Activated CD4-positive, alpha-beta T cell treated with anti-CD3 and anti-CD28 coated beads for 36 hours (primary cell): ENCODE results near the gene PHF14. TPM values are rescaled to one million over a fixed set of nuclear protein-coding genes. Genes with fewer than 3 reads are reported as not detected.
"Not testable (repeated sequence)": the region's sequence is repeated elsewhere in the genome, so short reads cannot be mapped to it uniquely, and the experiment has no call there.

Source experiments
- ATAC-seq: fragments of 200-7000 bp; cut with Tn5 transposase; one replicate; pipeline ENCODE4 v1.10.0; 2021; ENCODE audit warnings: mild to moderate bottlenecking, moderate library complexity
- CTCF ChIA-PET: fragments of 350-600 bp; sonication (Branson Sonifier 250); formaldehyde crosslinking; loops from one replicate; lab custom pipeline; 2021; ENCODE audit warnings: antibody characterized with exemption; lab: Charles Lee
- POLR2A ChIA-PET: fragments of 350-600 bp; sonication (Branson Sonifier 250); formaldehyde crosslinking; loops from one replicate; lab custom pipeline; 2021; ENCODE audit warnings: antibody characterized with exemption, inconsistent platforms; lab: Charles Lee
- DNase-seq: peaks from one replicate; pipeline ENCODE4 v3.0.0-alpha.2; 2020
- H3K27ac Mint-ChIP-seq: one replicate; pipeline ENCODE4 v1.8.0; 2021; ENCODE audit warnings: mixed read lengths
- H3K27me3 Mint-ChIP-seq: one replicate; pipeline ENCODE4 v1.8.0; 2021; ENCODE audit warnings: mixed read lengths
- H3K36me3 Mint-ChIP-seq: one replicate; pipeline ENCODE4 v1.8.0; 2021; ENCODE audit warnings: low read depth, mixed read lengths
- H3K4me1 Mint-ChIP-seq: one replicate; pipeline ENCODE4 v1.8.0; 2021; ENCODE audit warnings: mixed read lengths
- H3K4me3 Mint-ChIP-seq: one replicate; pipeline ENCODE4 v1.8.0; 2021; ENCODE audit warnings: mild to moderate bottlenecking, moderate library complexity, mixed read lengths
- H3K9me3 Mint-ChIP-seq: one replicate; pipeline ENCODE4 v1.8.0; 2021; ENCODE audit warnings: low read depth, mixed read lengths
- intact Hi-C, 2 experiments: fragments of 100-400 bp; cut with DNase I in 1 of 2; cut with micrococcal nuclease in 1 of 2; formaldehyde crosslinking; loops; one replicate each; pipeline versions ENCODE4 v1.14.2 to v1.15.1; 2022 to 2024; cut with DNase I, micrococcal nuclease
- total RNA-seq, 2 experiments: library from RNA; stranded (reverse); gene quantifications; one replicate each; pipeline ENCODE4 v1.2.3, GENCODE V29; 2021

PHF14 gene, protein sequence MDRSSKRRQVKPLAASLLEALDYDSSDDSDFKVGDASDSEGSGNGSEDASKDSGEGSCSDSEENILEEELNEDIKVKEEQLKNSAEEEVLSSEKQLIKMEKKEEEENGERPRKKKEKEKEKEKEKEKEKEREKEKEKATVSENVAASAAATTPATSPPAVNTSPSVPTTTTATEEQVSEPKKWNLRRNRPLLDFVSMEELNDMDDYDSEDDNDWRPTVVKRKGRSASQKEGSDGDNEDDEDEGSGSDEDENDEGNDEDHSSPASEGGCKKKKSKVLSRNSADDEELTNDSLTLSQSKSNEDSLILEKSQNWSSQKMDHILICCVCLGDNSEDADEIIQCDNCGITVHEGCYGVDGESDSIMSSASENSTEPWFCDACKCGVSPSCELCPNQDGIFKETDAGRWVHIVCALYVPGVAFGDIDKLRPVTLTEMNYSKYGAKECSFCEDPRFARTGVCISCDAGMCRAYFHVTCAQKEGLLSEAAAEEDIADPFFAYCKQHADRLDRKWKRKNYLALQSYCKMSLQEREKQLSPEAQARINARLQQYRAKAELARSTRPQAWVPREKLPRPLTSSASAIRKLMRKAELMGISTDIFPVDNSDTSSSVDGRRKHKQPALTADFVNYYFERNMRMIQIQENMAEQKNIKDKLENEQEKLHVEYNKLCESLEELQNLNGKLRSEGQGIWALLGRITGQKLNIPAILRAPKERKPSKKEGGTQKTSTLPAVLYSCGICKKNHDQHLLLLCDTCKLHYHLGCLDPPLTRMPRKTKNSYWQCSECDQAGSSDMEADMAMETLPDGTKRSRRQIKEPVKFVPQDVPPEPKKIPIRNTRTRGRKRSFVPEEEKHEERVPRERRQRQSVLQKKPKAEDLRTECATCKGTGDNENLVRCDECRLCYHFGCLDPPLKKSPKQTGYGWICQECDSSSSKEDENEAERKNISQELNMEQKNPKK
- 10 to 100 TPM; 37.4 to 40.3 TPM for total RNA-seq

DNA sequence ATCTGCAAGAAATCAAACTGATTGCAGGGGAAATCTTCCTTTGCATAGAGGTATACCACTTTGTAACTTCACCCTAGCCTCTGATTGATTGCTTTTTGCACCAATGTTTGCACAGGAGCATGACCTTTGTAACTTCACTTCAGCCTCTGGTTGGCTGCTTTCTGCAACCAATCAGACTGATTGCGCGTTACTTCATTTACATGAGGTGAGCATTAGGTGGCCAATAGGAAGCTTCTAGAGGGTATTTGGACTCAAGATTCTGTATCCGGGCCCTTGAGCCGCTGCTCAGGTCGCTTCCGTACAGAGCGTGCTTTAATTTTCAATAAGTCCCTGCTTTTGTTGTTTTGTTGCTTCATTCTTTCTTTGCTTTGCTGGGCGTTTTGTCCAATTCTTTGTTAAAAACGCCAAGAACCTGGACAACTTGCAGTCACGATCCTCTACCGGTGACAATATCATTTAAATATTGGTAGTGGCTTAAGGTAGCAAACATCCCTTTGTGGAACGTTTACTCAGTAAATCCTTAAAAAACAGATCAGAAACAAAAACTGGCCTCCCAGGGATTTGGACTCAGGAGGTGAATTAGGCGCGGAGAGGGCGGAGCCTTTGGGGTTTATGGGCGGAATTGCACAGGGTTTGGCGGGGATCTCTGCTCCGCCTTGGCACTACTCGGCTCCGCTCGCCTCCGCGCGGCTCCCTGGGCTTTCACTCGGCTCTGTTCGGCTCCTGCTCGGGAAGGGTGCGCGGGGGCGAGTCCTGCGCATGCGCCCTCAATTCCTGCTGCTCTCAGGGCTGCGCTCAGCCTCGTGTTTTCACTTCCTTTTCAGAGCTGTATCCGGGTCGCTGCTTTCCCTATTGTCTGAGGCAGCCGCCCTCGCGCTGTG is at the start of gene PHF14:
Gene PHF14, plus strand, starts transcription at position 812 of the 881 bp plus-strand sequence. CDS start 452 bp downstream, outside the sequence.
- CTCF ChIA-PET, result no interaction called here
- intact Hi-C loops, result loop anchor here (1.0 to 10.0 kb wide), 2 partner anchors 33 to 1242 kb away; partner anchors contain the start of gene TMEM106B (in 1 of the 2)
- peaks cover 2% of the 10 kb centered on the region for H3K27me3 Mint-ChIP-seq
- H3K4me3 Mint-ChIP-seq, result peak within 1 kb of the TSS; percentile 88
- peaks cover 28% of the 10 kb centered on the region for H3K36me3 Mint-ChIP-seq
- H3K4me1 Mint-ChIP-seq, result peaks cover 39% of the 10 kb centered on the region
- peak; percentile 98 for DNase-seq
- no peaks in the 10 kb centered on the region for H3K9me3 Mint-ChIP-seq
- peak within 1 kb of the TSS; percentile 93 for H3K27ac Mint-ChIP-seq
- peak; percentile 99 for ATAC-seq
- POLR2A ChIA-PET, result interaction anchor here (0.5 to 2.6 kb wide), 2 partner anchors 33 to 209 kb away, joined by 3 to 25 read pairs; a partner anchor contains a TSS

DNA sequence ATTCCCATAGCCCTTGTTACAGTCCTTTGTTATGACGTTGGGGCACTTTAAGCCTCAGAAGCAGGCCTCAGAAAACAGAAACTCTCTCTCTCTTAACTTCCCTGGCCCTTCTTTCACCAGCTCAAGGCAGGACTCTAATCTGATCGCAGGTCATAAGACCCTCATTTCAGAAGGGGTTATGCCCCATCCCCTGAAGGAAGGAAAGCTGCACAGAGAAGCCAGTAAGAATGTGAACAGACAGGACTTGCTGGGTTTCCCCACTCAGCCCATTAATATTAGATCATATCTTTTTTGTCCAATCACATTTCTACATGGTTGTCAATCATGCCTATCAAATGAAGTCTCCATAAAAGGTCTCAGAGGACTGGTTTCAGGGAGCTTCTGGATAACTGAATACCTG is 49.3 kb upstream of the PHF14 start:
- ChIA-PET CTCF (no interaction called here), POLR2A (no interaction called here)
- Mint-ChIP-seq H3K27me3 (no peaks in the 10 kb centered on the region), H3K4me1 (no peaks in the 10 kb centered on the region), H3K9me3 (no peaks in the 10 kb centered on the region), H3K4me3 (no peak overlapping the region), H3K36me3 (no peaks in the 10 kb centered on the region), H3K27ac (no peak overlapping the region)
- ATAC-seq (no peak), DNase-seq (no peak)
- intact Hi-C loops, result no loop called here

- CTCF ChIA-PET, result interaction anchor here (1.2 kb wide), 1 partner anchor 16 kb away, joined by 3 read pairs; no protein-coding TSS in a partner anchor
- intact Hi-C loops, H3K4me3 Mint-ChIP-seq, POLR2A ChIA-PET, H3K9me3 Mint-ChIP-seq, H3K27me3 Mint-ChIP-seq, H3K27ac Mint-ChIP-seq, H3K4me1 Mint-ChIP-seq, DNase-seq, ATAC-seq: not testable (repeated sequence)
- H3K36me3 Mint-ChIP-seq, result peaks cover 20% of the 10 kb centered on the region
These were observed 45.5 kb upstream of the PHF14 start for GRCh38 chr7:10928203-10928602.

DNA sequence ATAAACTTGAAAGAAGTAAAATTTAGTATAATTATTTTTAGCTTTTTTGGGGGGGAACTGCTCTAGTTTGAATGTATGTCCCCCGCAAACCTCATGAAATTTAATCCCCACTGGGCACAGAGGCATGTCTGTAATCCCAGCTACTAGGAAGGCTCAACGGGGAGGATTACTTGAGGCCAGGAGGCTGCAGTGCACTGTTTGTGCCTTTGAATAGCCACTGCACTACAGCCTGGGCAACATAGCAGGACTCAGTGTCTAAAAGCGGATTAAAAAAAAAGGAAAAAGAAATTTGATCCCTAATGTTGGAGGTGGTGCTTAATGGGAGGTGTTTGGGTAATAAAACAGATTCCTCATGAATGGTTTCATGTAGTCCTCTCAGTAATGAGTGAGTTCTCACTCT is 43.1 kb upstream of the PHF14 start:
- Mint-ChIP-seq H3K27me3 (no peaks in the 10 kb centered on the region), H3K4me1 (peaks cover 5% of the 10 kb centered on the region), H3K4me3 (no peak overlapping the region), H3K9me3 (no peaks in the 10 kb centered on the region), H3K27ac (no peak overlapping the region), H3K36me3 (peaks cover 30% of the 10 kb centered on the region)
- DNase-seq (no peak), ATAC-seq (no peak)
- intact Hi-C loops, result loop anchor here in 1 of 2 experiments (10.0 kb wide), 1 partner anchor 284 kb away; no protein-coding TSS in a partner anchor
- ChIA-PET POLR2A (no interaction called here), CTCF (interaction anchor here (1.7 kb wide), 1 partner anchor 10 kb away, joined by 5 read pairs; a partner anchor contains a TSS)

DNA sequence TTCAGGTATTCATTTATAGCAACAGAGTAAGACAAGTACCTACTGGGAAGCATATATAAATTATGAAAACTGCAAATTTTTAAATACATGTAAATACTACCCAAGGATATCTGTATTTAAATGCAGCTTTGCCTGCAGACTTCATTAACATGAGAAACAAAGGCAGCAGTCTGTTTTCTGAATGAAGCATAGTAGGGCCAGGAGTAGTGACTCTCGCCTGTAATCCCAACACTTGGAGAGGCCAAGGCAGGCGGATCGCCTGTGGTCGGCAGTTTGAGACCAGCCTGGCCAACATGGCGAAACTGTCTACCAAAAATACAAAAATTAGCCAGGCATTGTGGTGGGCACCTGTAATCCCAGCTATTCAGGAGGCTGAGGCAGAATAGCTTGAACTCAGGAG is 42.5 kb upstream of the PHF14 start:
- H3K4me3 Mint-ChIP-seq, result no peak overlapping the region
- ChIA-PET POLR2A (no interaction called here), CTCF (interaction anchor here (1.7 kb wide), 1 partner anchor 10 kb away, joined by 5 read pairs; a partner anchor contains a TSS)
- H3K36me3 Mint-ChIP-seq, result peaks cover 36% of the 10 kb centered on the region
- ATAC-seq (no peak), DNase-seq (no peak)
- no peaks in the 10 kb centered on the region for H3K27me3 Mint-ChIP-seq
- peaks cover 11% of the 10 kb centered on the region for H3K4me1 Mint-ChIP-seq
- H3K27ac Mint-ChIP-seq, result no peak overlapping the region
- H3K9me3 Mint-ChIP-seq, result no peaks in the 10 kb centered on the region
- intact Hi-C loops, result loop anchor here in 1 of 2 experiments (10.0 kb wide), 1 partner anchor 284 kb away; no protein-coding TSS in a partner anchor

DNA sequence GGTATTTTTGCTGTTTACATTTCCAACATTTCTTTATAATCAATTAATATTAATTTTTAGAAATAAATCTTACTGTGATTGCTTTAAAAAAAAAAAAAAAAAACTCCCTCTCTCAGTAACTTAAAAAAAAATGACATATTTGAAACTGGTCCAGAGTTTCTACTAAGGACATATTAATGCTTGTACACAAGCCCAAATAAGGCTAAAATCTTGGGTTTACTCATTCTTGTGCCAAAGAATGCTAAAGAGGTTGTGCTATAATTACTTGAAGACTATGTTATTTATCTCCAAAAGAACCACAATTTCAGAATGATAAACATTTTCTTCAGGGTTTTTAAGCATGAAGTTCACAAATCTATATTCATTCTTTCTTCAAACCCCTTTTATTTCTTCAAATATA is 39.4 kb upstream of the PHF14 start:
- H3K9me3 Mint-ChIP-seq, result no peaks in the 10 kb centered on the region
- CTCF ChIA-PET, result no interaction called here
- no peak for ATAC-seq

DNA sequence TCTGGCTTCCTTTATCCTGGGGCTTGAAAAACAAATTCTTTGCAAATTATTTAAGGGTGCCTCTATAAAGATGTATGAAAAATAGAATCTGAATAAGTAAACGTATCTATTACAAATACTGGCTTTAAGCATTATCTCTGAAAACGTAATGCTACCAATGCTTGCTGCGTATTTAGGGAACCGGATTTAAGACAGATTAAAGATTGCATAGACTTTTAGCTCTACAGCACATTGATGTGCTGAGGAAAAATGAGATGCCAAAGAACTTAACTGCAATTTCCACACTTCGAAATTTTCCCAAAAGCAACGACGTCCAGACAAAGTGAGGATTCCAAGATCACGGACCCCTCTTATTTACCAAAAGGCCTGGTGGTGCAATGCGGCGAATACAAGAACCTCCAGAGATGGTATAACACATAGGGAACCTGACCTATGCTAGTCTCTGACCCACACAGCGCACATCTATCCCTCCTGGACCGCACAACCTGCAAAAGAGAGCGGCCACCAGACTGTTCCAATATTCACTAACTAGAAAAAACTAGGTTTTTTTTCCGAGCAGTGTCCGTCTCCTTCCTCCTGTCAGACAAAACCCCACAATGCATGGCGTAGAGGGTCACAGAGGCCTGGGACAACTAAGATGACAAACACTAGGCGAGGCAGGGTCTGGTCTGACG is 34.3 kb upstream of the PHF14 start:
- DNase-seq, result no peak
- Mint-ChIP-seq H3K9me3 (no peaks in the 10 kb centered on the region), H3K27ac (no peak overlapping the region), H3K4me3 (no peak overlapping the region), H3K36me3 (peaks cover 32% of the 10 kb centered on the region), H3K27me3 (no peaks in the 10 kb centered on the region), H3K4me1 (peaks cover 36% of the 10 kb centered on the region)
- POLR2A ChIA-PET, result interaction anchor here (0.6 to 1.8 kb wide), 2 partner anchors 35 to 42 kb away, joined by 3 to 25 read pairs; partner anchors contain the start of gene PHF14
- intact Hi-C loops, result loop anchor here in 1 of 2 experiments (10.0 kb wide), 1 partner anchor 275 kb away; no protein-coding TSS in a partner anchor
- peak; percentile 7 for ATAC-seq
- CTCF ChIA-PET, result no interaction called here

More for the DNA sequence above, 39.4 kb upstream of the PHF14 start:
- intact Hi-C loops, result loop anchor here in 1 of 2 experiments (10.0 kb wide), 1 partner anchor 281 kb away; no protein-coding TSS in a partner anchor
- Mint-ChIP-seq H3K4me3 (no peak overlapping the region), H3K27ac (no peak overlapping the region), H3K36me3 (peaks cover 57% of the 10 kb centered on the region), H3K4me1 (peaks cover 36% of the 10 kb centered on the region), H3K27me3 (no peaks in the 10 kb centered on the region)
- DNase-seq, result no peak
- POLR2A ChIA-PET, result no interaction called here

DNA sequence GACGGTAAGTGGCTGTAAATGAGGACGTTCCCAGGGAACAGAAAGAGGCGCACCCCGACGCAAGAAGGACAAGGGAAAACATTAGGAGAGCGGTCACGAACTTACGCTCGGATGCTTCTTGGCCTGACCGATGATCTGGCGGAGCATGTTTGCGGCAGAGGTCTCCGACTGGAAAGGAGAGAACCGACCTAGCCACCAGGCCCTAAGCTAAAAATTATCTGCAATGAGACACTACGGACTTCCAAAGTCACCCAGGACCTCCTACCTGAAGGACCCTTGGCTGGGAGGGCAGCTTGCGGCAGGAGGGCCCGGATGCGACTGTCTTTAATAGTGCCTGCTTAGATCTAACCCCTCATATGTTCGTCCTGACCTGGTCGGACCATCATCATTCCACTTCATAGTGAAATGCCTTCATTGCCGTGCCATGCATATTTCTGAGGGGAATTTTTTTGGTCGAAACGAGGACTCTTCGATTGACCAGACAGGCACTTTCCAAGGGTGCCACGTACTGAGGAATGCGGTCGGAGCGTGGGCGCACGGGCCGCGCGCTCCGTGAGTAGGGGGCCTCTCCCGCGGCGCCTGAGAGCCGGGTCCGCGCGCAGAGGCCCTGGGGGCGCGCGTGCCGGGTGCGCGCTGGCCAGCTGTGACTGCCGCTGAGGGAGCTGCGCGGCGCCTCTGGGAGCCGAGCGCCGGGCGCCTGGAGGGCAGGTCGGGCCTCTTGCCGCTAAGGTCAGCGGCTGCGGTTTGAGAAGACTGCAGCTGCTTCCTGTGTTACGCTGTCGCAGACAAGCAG is 33.6 kb upstream of the PHF14 start:
- Mint-ChIP-seq H3K9me3 (no peaks in the 10 kb centered on the region), H3K4me1 (peaks cover 35% of the 10 kb centered on the region), H3K4me3 (no peak overlapping the region), H3K27me3 (no peaks in the 10 kb centered on the region), H3K27ac (no peak overlapping the region), H3K36me3 (peaks cover 32% of the 10 kb centered on the region)
- ChIA-PET POLR2A (interaction anchor here (0.6 to 1.8 kb wide), 2 partner anchors 34 to 36 kb away, joined by 3 to 25 read pairs; partner anchors contain the start of gene PHF14), CTCF (interaction anchor here (1.0 to 2.1 kb wide), 4 partner anchors 10 to 272 kb away, joined by 3 to 6 read pairs (median 4); no protein-coding TSS in a partner anchor)
- intact Hi-C loops, result loop anchor here (1.0 to 10.0 kb wide), 5 partner anchors 33 to 1746 kb away; partner anchors contain the start of genes PHF14 (in 2 of the 2) and TMEM106B (in 1 of the 2)
- ATAC-seq (peak; percentile 91), DNase-seq (peak; percentile 93)

- intact Hi-C loops, result loop anchor here (1.0 to 2.0 kb wide), 4 partner anchors 32 to 1745 kb away; partner anchors contain the start of genes PHF14 (in 2 of the 2) and TMEM106B (in 1 of the 2)
- DNase-seq (peak; percentile 13), ATAC-seq (no peak)
- peaks cover 28% of the 10 kb centered on the region for H3K4me1 Mint-ChIP-seq
- no peaks in the 10 kb centered on the region for H3K27me3 Mint-ChIP-seq
- CTCF ChIA-PET, result interaction anchor here (0.6 to 2.1 kb wide), 6 partner anchors 11 to 271 kb away, joined by 3 to 6 read pairs (median 3); no protein-coding TSS in a partner anchor
- no peak overlapping the region for H3K27ac Mint-ChIP-seq
- peaks cover 25% of the 10 kb centered on the region for H3K36me3 Mint-ChIP-seq
- POLR2A ChIA-PET, result interaction anchor here (0.6 to 1.8 kb wide), 2 partner anchors 33 to 35 kb away, joined by 3 to 25 read pairs; partner anchors contain the start of gene PHF14
- H3K4me3 Mint-ChIP-seq, result no peak overlapping the region
- H3K9me3 Mint-ChIP-seq, result no peaks in the 10 kb centered on the region
These were observed 32.8 kb upstream of the PHF14 start for GRCh38 chr7:10940704-10941355.
